Hepatocyte (in vitro differentiated cells): ENCODE results near the gene TNK2. TPM values are rescaled to one million over a fixed set of nuclear protein-coding genes. Genes with fewer than 3 reads are reported as not detected.

ENCODE experiments used
- DNase-seq: peaks from one replicate; pipeline ENCODE4 v3.0.0-alpha.2; 2016; ENCODE audit warnings: low spot score
- H2AFZ ChIP-seq: fragments of 200-600 bp; sonication (generic); 2 replicates; pipeline ENCODE4 v1.6.0; 2016; ENCODE audit warnings: antibody characterized with exemption, mild to moderate bottlenecking
- H3K27ac ChIP-seq: fragments of 200-600 bp; sonication (generic); 2 replicates; pipeline ENCODE4 v1.5.1; 2016; ENCODE audit warnings: mild to moderate bottlenecking
- H3K27me3 ChIP-seq: fragments of 200-600 bp; sonication (generic); 2 replicates; pipeline ENCODE4 v1.6.1; 2016
- H3K36me3 ChIP-seq: fragments of 200-600 bp; sonication (generic); replicated peaks from 2 replicates; pipeline ENCODE4 v1.5.1; 2016; ENCODE audit warnings: low read depth; ENCODE audit not compliant: insufficient read depth
- H3K4me1 ChIP-seq: fragments of 200-600 bp; sonication (generic); 2 replicates; pipeline ENCODE4 v1.5.1; 2016; ENCODE audit warnings: mild to moderate bottlenecking, moderate library complexity; ENCODE audit not compliant: insufficient read depth
- H3K4me2 ChIP-seq: fragments of 200-600 bp; sonication (generic); 2 replicates; pipeline ENCODE4 v1.6.0; 2016
- H3K4me3 ChIP-seq: fragments of 200-600 bp; sonication (generic); 2 replicates; pipeline ENCODE4 v1.5.1; 2016; ENCODE audit warnings: mild to moderate bottlenecking
- H3K79me2 ChIP-seq: fragments of 200-600 bp; sonication (generic); 2 replicates; pipeline ENCODE4 v1.6.0; 2017; ENCODE audit warnings: mild to moderate bottlenecking
- H3K9me2 ChIP-seq: fragments of 200-600 bp; sonication (generic); replicated peaks from 2 replicates; pipeline ENCODE4 v1.6.0; 2017; ENCODE audit warnings: mild to moderate bottlenecking; ENCODE audit not compliant: insufficient read depth
- H3K9me3 ChIP-seq: fragments of 200-600 bp; sonication (generic); 2 replicates; pipeline ENCODE4 v1.5.1; 2016; ENCODE audit warnings: low read depth, mild to moderate bottlenecking
- H4K20me1 ChIP-seq: fragments of 200-600 bp; sonication (generic); 2 replicates; pipeline ENCODE4 v1.6.0; 2016; ENCODE audit warnings: mild to moderate bottlenecking; ENCODE audit not compliant: insufficient read depth, poor library complexity, severe bottlenecking
- EZH2 ChIP-seq: fragments of 200-600 bp; sonication (generic); IDR thresholded peaks from 2 replicates; pipeline ENCODE4 v1.6.1; 2016; ENCODE audit warnings: antibody characterized with exemption, mild to moderate bottlenecking, borderline replicate concordance
- EZH2phosphoT487 ChIP-seq: fragments of 200-600 bp; sonication (generic); IDR thresholded peaks from one replicate; pipeline ENCODE4 v1.6.1; 2018; ENCODE audit warnings: antibody characterized with exemption, mild to moderate bottlenecking, low read depth, moderate library complexity; ENCODE audit not compliant: unreplicated experiment, severe bottlenecking
- WGBS: methylation state at CpG from one replicate; pipeline ENCODE4 v1.1.6; 2016; ENCODE audit warnings: low lambda C conversion rate; ENCODE audit errors: missing lambda C conversion rate; 5-methylcytosine and 5-hydroxymethylcytosine counted together
- polyA plus RNA-seq: library from polyadenylated mRNA; unstranded; fragments of >200 nt; fragmentation: Nextera tagmentation; extraction: Ambion mirVana; gene quantifications from 2 replicates; pipeline ENCODE4 v1.2.1, GENCODE V29; 2016
- total RNA-seq: library from RNA; depleted of rRNA; stranded (reverse); fragments of >200 nt; gene quantifications from 2 replicates; pipeline ENCODE4 v1.2.3, GENCODE V29; 2014
- TF ChIP-seq, protein P1 (sequence below): fragments of 200-600 bp; sonication (generic); IDR thresholded peaks from 2 replicates; pipeline ENCODE4 v1.5.1; 2016; ENCODE audit warnings: antibody characterized with exemption, mild to moderate bottlenecking; ENCODE audit not compliant: poor library complexity

The TNK2 gene
- total and polyA plus RNA-seq, 2 experiments from 2014 or later, result 5.9 to 11.6 TPM

DNA sequence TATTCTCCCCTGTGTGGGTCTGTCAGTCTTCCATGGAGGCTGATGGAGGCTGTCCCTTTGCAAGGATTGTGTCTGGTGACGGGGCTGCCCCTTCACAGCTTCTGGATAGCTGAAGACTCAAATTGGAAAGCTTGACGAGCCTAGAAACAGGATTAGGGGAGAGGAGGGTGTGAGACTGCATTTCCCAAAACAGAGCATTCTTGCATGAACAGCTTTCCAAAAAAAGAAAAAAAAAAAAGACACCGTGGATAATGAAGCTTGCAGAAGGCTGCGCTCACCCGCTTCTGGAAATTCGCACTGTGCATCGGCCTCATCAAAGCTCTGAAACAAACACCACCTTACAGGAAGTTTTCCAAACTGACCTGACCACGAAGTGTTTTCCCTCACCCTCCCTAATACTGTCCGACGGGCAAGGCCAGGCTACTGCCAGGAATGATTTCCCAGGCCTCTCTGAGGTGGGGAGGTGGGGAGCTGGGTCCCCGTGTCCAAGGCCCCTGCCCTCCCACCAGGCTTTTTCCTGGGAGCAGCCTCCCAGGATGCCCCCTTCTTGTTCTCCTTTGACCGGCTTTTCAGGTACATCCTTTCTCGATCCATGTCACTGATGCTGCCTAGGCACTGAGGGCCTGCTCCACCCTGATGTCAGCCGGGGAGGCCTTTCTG is 71.7 kb downstream of the TNK2 start:
- H3K4me3 ChIP-seq, result no peak overlapping the region
- no peak overlapping the region for H3K4me2 ChIP-seq
- H3K4me1 ChIP-seq, result no peaks in the 10 kb centered on the region
- no peak overlapping the region for H2AFZ ChIP-seq
- H3K79me2 ChIP-seq, result no peaks in the 10 kb centered on the region
- H4K20me1 ChIP-seq, result no peaks in the 10 kb centered on the region
- WGBS, result 86% methylated on average over 14 of the region's 14 CpGs
- H3K36me3 ChIP-seq, result no peaks in the 10 kb centered on the region
- no peaks in the 10 kb centered on the region for H3K9me3 ChIP-seq
- DNase-seq, result no peak
- no peaks in the 10 kb centered on the region for H3K9me2 ChIP-seq
- H3K27ac ChIP-seq, result no peak overlapping the region
- H3K27me3 ChIP-seq, result no peaks in the 10 kb centered on the region
- TF ChIP-seq, protein P1, sequence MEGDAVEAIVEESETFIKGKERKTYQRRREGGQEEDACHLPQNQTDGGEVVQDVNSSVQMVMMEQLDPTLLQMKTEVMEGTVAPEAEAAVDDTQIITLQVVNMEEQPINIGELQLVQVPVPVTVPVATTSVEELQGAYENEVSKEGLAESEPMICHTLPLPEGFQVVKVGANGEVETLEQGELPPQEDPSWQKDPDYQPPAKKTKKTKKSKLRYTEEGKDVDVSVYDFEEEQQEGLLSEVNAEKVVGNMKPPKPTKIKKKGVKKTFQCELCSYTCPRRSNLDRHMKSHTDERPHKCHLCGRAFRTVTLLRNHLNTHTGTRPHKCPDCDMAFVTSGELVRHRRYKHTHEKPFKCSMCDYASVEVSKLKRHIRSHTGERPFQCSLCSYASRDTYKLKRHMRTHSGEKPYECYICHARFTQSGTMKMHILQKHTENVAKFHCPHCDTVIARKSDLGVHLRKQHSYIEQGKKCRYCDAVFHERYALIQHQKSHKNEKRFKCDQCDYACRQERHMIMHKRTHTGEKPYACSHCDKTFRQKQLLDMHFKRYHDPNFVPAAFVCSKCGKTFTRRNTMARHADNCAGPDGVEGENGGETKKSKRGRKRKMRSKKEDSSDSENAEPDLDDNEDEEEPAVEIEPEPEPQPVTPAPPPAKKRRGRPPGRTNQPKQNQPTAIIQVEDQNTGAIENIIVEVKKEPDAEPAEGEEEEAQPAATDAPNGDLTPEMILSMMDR, result no peak
- TF ChIP-seq EZH2phosphoT487, result no peak
- no peak for TF ChIP-seq EZH2

DNA sequence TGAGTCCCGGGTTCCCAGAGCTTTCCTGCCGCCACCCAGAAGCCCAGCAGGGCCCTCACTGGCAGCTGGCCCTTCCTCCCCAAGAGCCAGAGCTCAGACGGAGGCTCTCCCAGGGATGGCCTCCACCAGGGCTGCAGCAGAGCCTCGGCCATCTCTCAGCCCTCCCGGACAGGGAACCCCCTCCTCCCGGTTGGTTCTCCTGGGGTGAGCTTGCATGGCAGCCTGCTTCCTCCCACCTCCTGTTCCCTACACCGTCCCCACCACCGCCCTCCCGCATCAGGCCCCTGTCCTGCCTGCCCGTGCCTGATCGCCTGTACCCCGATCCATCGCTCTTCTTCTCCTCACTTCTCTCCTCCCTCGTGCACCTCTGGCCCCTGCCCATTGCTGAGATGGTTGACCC is 72.6 kb downstream of the TNK2 start:
- no peaks in the 10 kb centered on the region for H3K36me3 ChIP-seq
- TF ChIP-seq, protein P1, result no peak
- no peak for TF ChIP-seq EZH2phosphoT487
- no peak for TF ChIP-seq EZH2
- no peaks in the 10 kb centered on the region for H3K4me1 ChIP-seq
- no peaks in the 10 kb centered on the region for H3K9me3 ChIP-seq
- no peak for DNase-seq
- no peak overlapping the region for H3K4me3 ChIP-seq
- whole genome bisulfite sequencing, result 86% methylated on average over 14 of the region's 14 CpGs
- no peaks in the 10 kb centered on the region for H3K79me2 ChIP-seq
- no peak overlapping the region for H3K27ac ChIP-seq
- no peaks in the 10 kb centered on the region for H3K27me3 ChIP-seq
- no peaks in the 10 kb centered on the region for H4K20me1 ChIP-seq
- H2AFZ ChIP-seq, result no peak overlapping the region
- no peak overlapping the region for H3K4me2 ChIP-seq
- no peaks in the 10 kb centered on the region for H3K9me2 ChIP-seq

DNA sequence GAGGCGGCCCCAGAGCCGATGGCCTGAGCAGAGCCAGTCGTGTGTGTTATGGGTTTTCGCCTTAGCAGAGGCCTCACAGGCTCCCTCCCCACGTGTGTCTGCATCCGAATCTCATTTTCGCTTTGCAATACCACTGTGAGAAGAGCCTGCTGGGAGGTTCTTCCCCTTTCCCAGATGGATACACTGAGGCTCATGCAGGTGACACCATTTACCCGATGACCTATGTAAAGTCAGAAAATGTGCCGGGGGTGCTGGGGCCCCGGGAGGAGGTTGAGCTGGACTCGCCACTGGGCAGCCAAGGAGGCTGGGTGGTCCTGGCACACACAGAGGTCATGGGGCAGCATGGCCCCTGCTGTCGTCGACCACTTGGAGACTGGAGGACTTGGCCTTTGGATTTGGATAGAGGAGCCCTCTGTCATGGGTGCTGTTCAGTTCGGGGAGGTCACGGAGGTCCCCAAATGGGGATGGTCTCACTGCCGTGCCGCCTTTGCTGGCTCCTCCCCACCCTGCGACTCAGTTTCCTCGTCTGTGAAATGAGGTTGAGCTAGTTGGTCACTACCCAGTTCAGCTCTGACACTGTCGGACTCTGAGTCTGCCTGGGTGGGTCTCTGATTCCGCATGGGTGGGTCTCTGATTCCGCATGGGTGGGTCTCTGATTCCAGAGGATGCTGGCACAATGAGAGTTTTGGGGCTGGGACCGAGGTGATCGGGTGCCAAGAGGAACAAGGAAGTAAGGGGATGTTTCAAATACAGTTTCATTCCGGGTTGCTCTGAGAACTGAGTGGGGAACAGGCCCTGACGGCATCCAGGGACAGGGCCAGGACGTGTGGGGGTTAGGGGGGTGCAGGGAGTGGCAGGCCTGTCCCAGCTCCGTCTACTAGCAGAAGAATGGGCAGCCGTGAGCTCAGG is 73.4 kb downstream of the TNK2 start:
- no peaks in the 10 kb centered on the region for H3K27me3 ChIP-seq
- no peaks in the 10 kb centered on the region for H3K4me1 ChIP-seq
- no peak for TF ChIP-seq EZH2phosphoT487
- TF ChIP-seq, protein P1, result no peak
- no peak for TF ChIP-seq EZH2
- no peaks in the 10 kb centered on the region for H3K79me2 ChIP-seq
- no peak overlapping the region for H3K27ac ChIP-seq
- H3K9me2 ChIP-seq, result no peaks in the 10 kb centered on the region
- no peaks in the 10 kb centered on the region for H4K20me1 ChIP-seq
- H2AFZ ChIP-seq, result no peak overlapping the region
- 92% methylated on average over 28 of the region's 29 CpGs for WGBS
- no peak for DNase-seq
- H3K9me3 ChIP-seq, result no peaks in the 10 kb centered on the region
- H3K36me3 ChIP-seq, result no peaks in the 10 kb centered on the region
- no peak overlapping the region for H3K4me3 ChIP-seq
- H3K4me2 ChIP-seq, result no peak overlapping the region
